NOMO-1 treated with DMSO at 0.1 percent for 48 hours (cell line): ENCODE data around the gene SNRPB2.

Experiments
- DNase-seq: peaks from one replicate; lab custom pipeline; 2025; ENCODE audit not compliant: unreplicated experiment; lab: John Stamatoyannopoulos, UW

SNRPB2 gene

GRCh38 chr20:16729080-16729479 lies 746 bp upstream of the SNRPB2 start:
- DNase-seq, result no peak

DNA sequence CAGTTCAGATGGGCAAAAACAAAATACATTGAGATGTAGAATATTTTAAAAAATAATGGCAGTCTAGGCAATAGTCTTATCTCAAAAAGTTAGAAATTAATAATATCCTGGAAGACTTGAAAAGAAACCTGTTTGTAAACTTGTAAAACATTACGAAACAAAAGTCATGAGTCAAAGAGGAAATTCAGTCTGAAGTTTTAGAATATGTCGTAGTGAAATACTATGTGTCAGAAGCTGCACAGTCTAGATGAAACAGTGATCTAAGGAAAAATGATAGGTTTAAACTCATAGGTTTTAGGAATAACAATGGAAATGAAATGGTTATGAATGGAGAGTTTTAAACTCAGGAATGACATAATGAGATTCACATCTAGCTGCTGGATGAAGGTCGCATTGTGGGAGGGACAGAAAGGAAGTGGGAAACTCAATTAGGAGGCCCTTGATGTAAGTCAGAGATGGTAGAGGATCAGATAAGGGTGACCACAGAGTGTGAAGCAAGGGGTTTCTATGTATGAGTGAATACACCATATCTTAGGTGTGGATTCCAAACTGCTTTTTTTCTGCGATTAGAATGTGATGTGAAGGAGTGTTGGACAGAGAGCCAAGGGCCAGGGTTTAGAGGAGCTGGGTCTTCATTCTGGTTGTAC lies 2.8 kb downstream of the SNRPB2 start:
- peak; percentile 74 for DNase-seq

GRCh38 chr20:16740365-16741072 lies 10.7 kb downstream of the SNRPB2 start:
- DNase-seq, result no peak

- no peak for DNase-seq
Observed at GRCh38 chr20:16744178-16744807, 14.5 kb downstream of the SNRPB2 start.

- DNase-seq, result no peak
Observed at GRCh38 chr20:16745204-16745603, 15.4 kb downstream of the SNRPB2 start.

DNA sequence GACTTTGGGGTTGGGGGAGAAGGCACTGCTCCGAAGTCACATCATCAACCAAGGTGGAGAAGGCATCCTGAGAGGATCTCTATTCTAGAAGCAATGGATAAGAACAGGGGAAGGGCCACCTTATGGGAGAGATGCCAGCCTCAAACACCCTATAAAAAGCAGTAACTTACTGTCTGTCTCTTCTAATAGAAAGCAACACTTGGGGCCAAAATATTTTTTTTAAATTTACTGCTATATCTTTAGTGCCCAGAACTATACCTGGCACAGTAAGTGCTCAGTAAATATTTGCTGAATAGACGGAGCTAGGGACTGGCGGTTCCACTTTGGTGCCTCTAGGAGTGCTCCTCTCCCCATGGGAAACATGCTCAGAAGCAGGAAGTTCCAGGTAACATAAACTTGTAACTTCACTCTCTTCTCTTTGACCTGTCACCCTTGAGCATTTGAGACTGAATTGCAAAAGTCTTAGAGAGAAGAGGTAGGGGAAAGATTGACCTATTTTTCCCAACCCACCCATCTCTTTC lies 17.5 kb downstream of the SNRPB2 start:
- DNase-seq, result no peak

DNA sequence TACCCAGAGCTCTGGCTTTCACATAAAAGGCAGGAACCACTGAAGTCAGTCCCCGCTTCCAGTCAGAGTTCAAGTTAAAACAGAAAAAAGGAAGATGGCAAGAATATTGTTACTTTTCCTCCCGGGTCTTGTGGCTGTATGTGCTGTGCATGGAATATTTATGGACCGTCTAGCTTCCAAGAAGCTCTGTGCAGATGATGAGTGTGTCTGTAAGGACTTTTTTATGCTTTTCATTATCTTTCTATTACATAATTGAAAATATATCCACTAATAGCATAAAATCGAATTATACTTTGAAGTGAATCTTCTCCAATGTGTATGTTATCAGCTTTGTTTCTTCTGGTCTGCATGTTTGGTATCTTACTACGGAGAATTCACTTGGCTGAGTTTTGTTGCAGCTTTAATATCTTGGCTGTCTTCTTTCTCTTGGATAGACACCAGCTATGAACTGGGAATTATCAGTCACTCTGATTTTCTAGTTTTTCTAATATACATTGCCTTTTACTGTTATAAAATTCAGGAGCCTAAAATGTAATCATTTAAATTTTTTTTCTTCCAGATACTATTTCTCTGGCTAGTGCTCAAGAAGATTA lies 18.6 kb downstream of the SNRPB2 start, which contains the start of gene OTOR:
Gene OTOR, plus strand, starts transcription at position 51 of the 593 bp plus-strand sequence. Its CDS starts 44 bp downstream, at position 95.
- no peak for DNase-seq

DNA sequence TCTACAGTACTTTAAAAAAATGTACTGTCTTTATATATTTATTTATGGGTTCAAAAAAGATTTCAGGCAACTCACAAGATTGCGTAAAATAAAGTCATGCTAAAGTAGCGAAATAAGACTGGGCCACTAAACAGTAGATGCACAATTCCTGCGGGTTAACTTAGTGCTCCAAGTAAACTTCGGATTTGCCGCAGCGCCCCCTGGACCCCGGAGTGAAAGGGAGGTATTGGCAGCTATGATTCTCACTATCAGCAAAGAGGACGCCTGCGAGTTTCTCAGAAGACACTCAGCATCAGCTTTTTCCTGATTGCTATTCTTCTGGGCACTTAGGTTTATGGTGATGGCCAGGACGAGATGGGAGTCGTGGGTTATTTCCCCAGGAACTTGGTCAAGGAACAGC lies 19.7 kb downstream of the SNRPB2 start:
- DNase-seq, result no peak

DNA sequence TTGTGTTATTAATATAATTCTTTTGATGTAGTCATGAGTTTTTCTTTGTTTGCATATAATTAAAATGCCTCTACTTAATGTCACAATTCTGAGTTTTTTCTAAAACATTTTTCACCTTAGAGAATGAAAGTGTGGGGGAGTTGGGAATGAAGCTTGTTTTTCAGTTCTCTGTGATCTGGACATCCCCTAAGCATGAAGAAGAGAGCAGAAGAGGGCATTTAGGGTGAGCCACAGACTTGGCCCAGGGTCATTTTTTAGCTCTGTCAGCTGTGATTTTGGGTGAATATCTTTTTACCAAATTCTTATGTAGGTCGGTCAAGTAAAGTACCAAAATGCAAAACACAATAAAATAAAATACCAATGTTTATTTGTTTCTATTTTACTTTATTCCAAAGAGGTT lies 22.3 kb downstream of the SNRPB2 start:
- no peak for DNase-seq

- no peak for DNase-seq
Observed at GRCh38 chr20:16752901-16753300, 23.1 kb downstream of the SNRPB2 start.

GRCh38 chr20:16758454-16759180 lies 28.8 kb downstream of the SNRPB2 start:
- DNase-seq, result no peak

GRCh38 chr20:16759181-16759563 lies 29.3 kb downstream of the SNRPB2 start:
- DNase-seq, result no peak

- no peak for DNase-seq
Observed at GRCh38 chr20:16760431-16761304, 30.8 kb downstream of the SNRPB2 start.

GRCh38 chr20:16761305-16761829 lies 31.5 kb downstream of the SNRPB2 start:
- peak; percentile 79 for DNase-seq

GRCh38 chr20:16764560-16764959 lies 34.7 kb downstream of the SNRPB2 start:
- no peak for DNase-seq

GRCh38 chr20:16771213-16771612 lies 41.4 kb downstream of the SNRPB2 start:
- DNase-seq, result no peak

- DNase-seq, result no peak
Observed at GRCh38 chr20:16775961-16776360, 46.1 kb downstream of the SNRPB2 start.

GRCh38 chr20:16777126-16777525 lies 47.3 kb downstream of the SNRPB2 start:
- no peak for DNase-seq

DNA sequence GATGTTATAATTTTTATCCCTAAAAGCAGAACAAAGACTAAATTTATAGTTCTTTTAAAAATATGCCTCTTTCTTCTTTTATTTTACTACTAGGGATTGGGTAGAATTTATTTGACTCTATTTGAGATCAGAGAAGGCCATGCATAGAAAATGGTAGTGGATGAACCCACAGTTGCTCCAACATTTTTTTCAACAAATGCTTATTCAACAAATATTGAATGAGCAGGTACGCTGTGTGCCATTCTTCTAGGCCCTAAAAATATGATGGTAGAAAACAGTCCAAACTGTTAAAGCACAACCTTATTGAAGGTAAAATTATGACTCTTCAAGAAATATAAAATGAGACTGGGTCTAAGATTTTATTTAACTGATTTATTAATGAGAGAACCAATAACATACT lies 48.3 kb downstream of the SNRPB2 start:
- no peak for DNase-seq

GRCh38 chr20:16781496-16781895 lies 51.7 kb downstream of the SNRPB2 start:
- DNase-seq, result no peak
